MM.1S (cell line): ENCODE data around the gene NEDD8.

Source experiments
- DNase-seq: peaks from one replicate; pipeline ENCODE4 v3.0.0-alpha.2; 2015
- H2AFZ ChIP-seq: fragments of 300-600 bp; sonication (generic); 2 replicates; pipeline ENCODE4 v1.6.0; 2016; ENCODE audit warnings: antibody characterized with exemption, low read length
- H3F3A ChIP-seq: fragments of 300-600 bp; sonication (generic); 2 replicates; pipeline ENCODE4 v1.6.1; 2016; ENCODE audit warnings: mild to moderate bottlenecking, antibody characterized with exemption, low read length, moderate library complexity, mixed read lengths; ENCODE audit not compliant: insufficient read depth
- H3K27ac ChIP-seq: fragments of 300-600 bp; sonication (generic); 2 replicates; pipeline ENCODE4 v1.5.1; 2016; ENCODE audit warnings: mild to moderate bottlenecking, low read length
- H3K27me3 ChIP-seq: fragments of 300-600 bp; sonication (generic); replicated peaks from 2 replicates; pipeline ENCODE4 v1.6.0; 2016; ENCODE audit warnings: low read length; ENCODE audit not compliant: insufficient read depth
- H3K36me3 ChIP-seq: fragments of 300-600 bp; sonication (generic); replicated peaks from 2 replicates; pipeline ENCODE4 v1.6.1; 2016; ENCODE audit warnings: mild to moderate bottlenecking, low read length, mixed read lengths; ENCODE audit not compliant: insufficient read depth
- H3K4me1 ChIP-seq: fragments of 300-600 bp; sonication (generic); 2 replicates; pipeline ENCODE4 v1.6.1; 2016; ENCODE audit warnings: low read length, mixed read lengths
- H3K4me2 ChIP-seq: fragments of 300-600 bp; sonication (generic); 2 replicates; pipeline ENCODE4 v1.6.0; 2016; ENCODE audit warnings: low read depth, low read length
- H3K4me3 ChIP-seq: fragments of 300-600 bp; sonication (generic); 2 replicates; pipeline ENCODE4 v1.5.1; 2016; ENCODE audit warnings: low read length, mixed read lengths
- H3K79me2 ChIP-seq: fragments of 300-600 bp; sonication (generic); 2 replicates; pipeline ENCODE4 v1.6.1; 2016; ENCODE audit warnings: mixed run types, low read length, mixed read lengths
- H3K9ac ChIP-seq: fragments of 300-600 bp; sonication (generic); 2 replicates; pipeline ENCODE4 v1.6.1; 2016; ENCODE audit warnings: low read length, mixed read lengths
- H3K9me2 ChIP-seq: fragments of 300-600 bp; sonication (generic); replicated peaks from 2 replicates; pipeline ENCODE4 v1.6.1; 2016; ENCODE audit warnings: mild to moderate bottlenecking, low read length, mixed read lengths; ENCODE audit not compliant: insufficient read depth
- H3K9me3 ChIP-seq: fragments of 300-600 bp; sonication (generic); replicated peaks from 2 replicates; pipeline ENCODE4 v1.6.1; 2016; ENCODE audit warnings: mild to moderate bottlenecking, low read length, mixed read lengths; ENCODE audit not compliant: insufficient read depth
- H4K20me1 ChIP-seq: fragments of 300-600 bp; sonication (generic); 2 replicates; pipeline ENCODE4 v1.6.1; 2016; ENCODE audit warnings: mild to moderate bottlenecking, low read length, moderate library complexity, mixed read lengths; ENCODE audit not compliant: insufficient read depth
- EZH2 ChIP-seq: fragments of 300-600 bp; sonication (generic); optimal IDR thresholded peaks from 2 replicates; pipeline ENCODE3; 2017; ENCODE audit warnings: low read depth, mild to moderate bottlenecking, antibody characterized with exemption, low read length, mixed read lengths
- EZH2phosphoT487 ChIP-seq: fragments of 300-600 bp; sonication (generic); IDR thresholded peaks from 2 replicates; pipeline ENCODE4 v1.6.1; 2018; ENCODE audit warnings: antibody characterized with exemption, low read length
- TF ChIP-seq, protein P1 (sequence below): fragments of 300-600 bp; sonication (generic); IDR thresholded peaks from 2 replicates; pipeline ENCODE4 v1.5.1; 2016; ENCODE audit warnings: antibody characterized with exemption, low read length, mixed read lengths

The NEDD8 gene

DNA sequence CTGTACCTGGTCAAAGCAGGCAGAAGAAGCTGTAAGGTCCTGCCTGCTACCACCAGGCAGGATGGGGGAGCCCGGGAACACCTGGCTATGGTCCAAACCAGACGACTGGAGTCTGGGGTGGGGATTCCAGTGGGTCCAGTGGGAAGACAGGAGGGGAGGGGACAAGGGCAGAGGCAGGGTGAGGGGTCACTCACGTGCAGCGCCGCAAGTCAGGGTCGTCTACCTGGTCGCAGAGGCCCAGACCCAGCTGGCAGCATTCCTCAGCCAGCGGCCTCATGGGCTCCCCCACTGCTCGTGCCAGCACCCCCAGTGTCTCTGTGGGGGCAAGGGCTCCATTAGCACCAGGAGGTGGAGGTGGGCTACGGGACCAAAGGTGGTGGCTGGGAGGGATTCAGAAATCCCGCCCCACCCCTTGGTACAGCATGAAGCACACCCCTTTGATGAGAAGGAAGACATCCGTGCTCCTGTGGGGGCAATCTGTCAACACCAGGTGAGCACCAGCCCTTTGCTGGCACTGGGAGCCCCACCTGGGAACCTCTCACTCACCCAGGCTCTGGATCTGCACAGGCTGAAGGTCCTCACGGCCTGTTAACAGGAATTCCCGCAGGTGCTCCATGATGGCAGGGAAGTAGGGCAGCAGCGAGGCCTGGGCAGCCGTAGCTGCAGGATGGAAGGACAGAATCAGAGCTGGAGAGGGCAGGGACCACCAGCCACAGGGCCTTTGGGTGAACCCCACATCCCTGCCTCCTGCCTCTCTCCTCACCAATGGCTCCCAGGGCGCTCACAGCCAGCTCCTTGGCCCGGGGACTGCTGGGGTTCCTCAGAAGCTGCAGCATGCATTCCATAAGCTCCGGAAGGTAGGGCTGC lies 47.8 kb downstream of the NEDD8 start:
- H3K9me2 ChIP-seq = no peaks in the 10 kb centered on the region
- H3K9me3 ChIP-seq = no peaks in the 10 kb centered on the region
- H3F3A ChIP-seq = peaks cover 12% of the 10 kb centered on the region
- no peaks in the 10 kb centered on the region for H3K27me3 ChIP-seq
- no peak overlapping the region for H2AFZ ChIP-seq
- DNase-seq = no peak
- no peaks in the 10 kb centered on the region for H4K20me1 ChIP-seq
- H3K36me3 ChIP-seq = no peaks in the 10 kb centered on the region
- peaks cover 4% of the 10 kb centered on the region; the same call in 1 of the 2 replicates for H3K79me2 ChIP-seq
- H3K4me3 ChIP-seq = no peak overlapping the region
- no peak overlapping the region for H3K4me2 ChIP-seq
- H3K27ac ChIP-seq = no peak overlapping the region
- H3K4me1 ChIP-seq = peaks cover 5% of the 10 kb centered on the region; the same call in 1 of the 2 replicates
- TF ChIP-seq EZH2phosphoT487 (no peak), EZH2 (no peak)
- TF ChIP-seq, protein P1, sequence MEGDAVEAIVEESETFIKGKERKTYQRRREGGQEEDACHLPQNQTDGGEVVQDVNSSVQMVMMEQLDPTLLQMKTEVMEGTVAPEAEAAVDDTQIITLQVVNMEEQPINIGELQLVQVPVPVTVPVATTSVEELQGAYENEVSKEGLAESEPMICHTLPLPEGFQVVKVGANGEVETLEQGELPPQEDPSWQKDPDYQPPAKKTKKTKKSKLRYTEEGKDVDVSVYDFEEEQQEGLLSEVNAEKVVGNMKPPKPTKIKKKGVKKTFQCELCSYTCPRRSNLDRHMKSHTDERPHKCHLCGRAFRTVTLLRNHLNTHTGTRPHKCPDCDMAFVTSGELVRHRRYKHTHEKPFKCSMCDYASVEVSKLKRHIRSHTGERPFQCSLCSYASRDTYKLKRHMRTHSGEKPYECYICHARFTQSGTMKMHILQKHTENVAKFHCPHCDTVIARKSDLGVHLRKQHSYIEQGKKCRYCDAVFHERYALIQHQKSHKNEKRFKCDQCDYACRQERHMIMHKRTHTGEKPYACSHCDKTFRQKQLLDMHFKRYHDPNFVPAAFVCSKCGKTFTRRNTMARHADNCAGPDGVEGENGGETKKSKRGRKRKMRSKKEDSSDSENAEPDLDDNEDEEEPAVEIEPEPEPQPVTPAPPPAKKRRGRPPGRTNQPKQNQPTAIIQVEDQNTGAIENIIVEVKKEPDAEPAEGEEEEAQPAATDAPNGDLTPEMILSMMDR = no peak
- no peak overlapping the region for H3K9ac ChIP-seq

DNA sequence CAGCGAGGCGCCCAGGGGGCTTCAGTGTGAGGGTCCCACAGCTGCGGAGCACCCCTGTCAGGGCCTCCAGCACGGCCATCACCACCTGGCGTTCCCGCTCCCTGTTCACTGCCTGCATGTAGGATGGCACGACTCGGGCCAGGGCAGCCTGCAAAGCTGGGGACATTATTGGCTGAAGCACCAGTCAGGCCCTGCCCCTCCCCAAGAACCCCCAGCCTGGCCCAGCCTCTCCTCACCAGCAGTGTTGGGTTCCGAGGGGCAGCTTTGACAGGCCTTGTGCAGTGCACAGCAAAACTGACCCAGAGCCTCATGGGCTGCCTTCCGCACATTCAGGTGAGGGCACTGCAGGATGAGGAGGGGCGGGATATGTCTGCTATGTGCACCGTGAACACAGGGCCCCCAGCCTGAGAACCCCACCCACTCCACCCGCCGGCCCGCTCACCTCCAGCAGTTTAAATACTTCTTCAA lies 49.1 kb downstream of the NEDD8 start:
- TF ChIP-seq, protein P1 = no peak
- TF ChIP-seq EZH2phosphoT487 (no peak), EZH2 (no peak)
- Histone ChIP-seq H2AFZ (no peak overlapping the region), H4K20me1 (no peaks in the 10 kb centered on the region), H3K9me2 (no peaks in the 10 kb centered on the region), H3K9me3 (no peaks in the 10 kb centered on the region), H3F3A (0 out of 2 replicates have a peak, but pooled peaks cover 3% of the 10 kb centered on the region), H3K4me1 (peaks cover 5% of the 10 kb centered on the region; the same call in 1 of the 2 replicates), H3K79me2 (peaks cover 4% of the 10 kb centered on the region; the same call in 1 of the 2 replicates), H3K4me2 (no peak overlapping the region), H3K27me3 (no peaks in the 10 kb centered on the region), H3K36me3 (no peaks in the 10 kb centered on the region), H3K4me3 (no peak overlapping the region), H3K9ac (no peak overlapping the region), H3K27ac (no peak overlapping the region)
- DNase-seq = no peak

DNA sequence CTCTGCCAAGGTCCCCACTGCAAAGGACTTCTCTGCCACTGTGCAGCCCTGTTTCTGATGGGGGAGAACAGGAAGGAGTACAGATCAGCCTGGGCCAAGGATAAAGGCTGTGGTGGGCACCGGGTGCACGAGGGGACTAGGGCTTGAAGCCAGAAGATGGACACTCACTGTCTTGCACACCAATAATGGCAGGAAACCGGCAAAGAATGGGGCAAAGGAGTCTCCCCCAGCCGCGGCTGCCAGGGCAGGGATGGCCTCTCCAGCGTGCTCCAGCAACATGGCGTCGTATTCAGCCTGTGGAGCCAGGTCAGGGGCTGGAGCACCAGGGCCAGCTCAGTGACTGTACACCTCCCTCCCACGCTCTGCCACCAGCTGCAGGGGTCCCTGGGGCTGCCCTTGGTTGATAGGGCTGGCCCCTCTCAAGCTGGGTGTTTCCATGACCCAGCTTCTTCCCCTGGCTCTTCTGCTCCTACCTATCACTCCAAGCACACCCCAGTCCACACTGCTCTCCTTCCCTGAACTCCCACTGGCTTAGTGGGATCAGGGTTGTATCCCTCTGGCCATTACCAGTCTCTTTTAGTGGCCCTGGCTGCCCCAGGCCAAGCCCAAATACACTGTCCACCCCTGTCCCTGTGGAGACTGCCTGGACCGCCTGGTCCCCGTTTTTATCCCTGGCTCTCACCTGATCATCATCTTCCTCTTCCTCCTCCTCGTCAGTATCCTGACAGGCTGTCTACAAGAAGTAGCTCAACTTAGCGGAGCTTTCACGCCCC lies 49.9 kb downstream of the NEDD8 start:
- no peak overlapping the region for H3K27ac ChIP-seq
- no peaks in the 10 kb centered on the region for H3F3A ChIP-seq
- H3K4me2 ChIP-seq = no peak overlapping the region
- no peaks in the 10 kb centered on the region for H3K79me2 ChIP-seq
- no peak overlapping the region for H3K9ac ChIP-seq
- H3K4me3 ChIP-seq = no peak overlapping the region
- H3K27me3 ChIP-seq = no peaks in the 10 kb centered on the region
- DNase-seq = no peak
- H3K36me3 ChIP-seq = no peaks in the 10 kb centered on the region
- no peaks in the 10 kb centered on the region for H3K4me1 ChIP-seq
- H2AFZ ChIP-seq = no peak overlapping the region
- TF ChIP-seq EZH2 (no peak), EZH2phosphoT487 (no peak)
- TF ChIP-seq, protein P1 = no peak
- H3K9me3 ChIP-seq = no peaks in the 10 kb centered on the region
- H3K9me2 ChIP-seq = no peaks in the 10 kb centered on the region
- H4K20me1 ChIP-seq = no peaks in the 10 kb centered on the region
